ENCODE data around the gene TIPARP. TPM values are rescaled to one million over a fixed set of nuclear protein-coding genes. Genes with fewer than 3 reads are reported as not detected.
"Not testable (repeated sequence)": the region's sequence is repeated elsewhere in the genome, so short reads cannot be mapped to it uniquely, and the experiment has no call there.

Gene TIPARP
- total RNA-seq, 1 donor, result 213 TPM

DNA sequence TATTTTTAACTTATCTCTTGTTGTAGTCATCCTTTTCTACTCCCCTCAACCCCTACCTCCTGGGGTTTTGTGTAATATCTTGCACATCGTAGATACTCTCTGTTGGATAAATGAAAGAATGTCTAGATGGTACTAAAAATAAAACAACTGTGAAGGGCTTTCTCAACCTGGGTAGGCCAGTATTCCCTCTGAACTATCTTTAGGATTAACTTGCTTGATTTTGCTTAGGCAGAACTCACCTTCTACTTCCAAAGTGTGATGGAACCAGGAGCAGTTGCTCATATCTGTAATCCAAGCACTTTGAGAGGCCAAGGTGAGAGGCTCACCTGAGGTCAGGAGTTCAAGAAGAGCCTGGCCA, 32.8 kb upstream of the TIPARP start:
- Histone ChIP-seq H3K4me3 (ENCODE audit: low read length) (no peak overlapping the region), H3K27me3 (ENCODE audit: insufficient read depth, low read length) (no peaks in the 10 kb centered on the region), H3K9me3 (ENCODE audit: low read depth, low read length) (no peaks in the 10 kb centered on the region), H3K4me1 (ENCODE audit: insufficient read depth, low read length) (peaks cover 18% of the 10 kb centered on the region)

DNA sequence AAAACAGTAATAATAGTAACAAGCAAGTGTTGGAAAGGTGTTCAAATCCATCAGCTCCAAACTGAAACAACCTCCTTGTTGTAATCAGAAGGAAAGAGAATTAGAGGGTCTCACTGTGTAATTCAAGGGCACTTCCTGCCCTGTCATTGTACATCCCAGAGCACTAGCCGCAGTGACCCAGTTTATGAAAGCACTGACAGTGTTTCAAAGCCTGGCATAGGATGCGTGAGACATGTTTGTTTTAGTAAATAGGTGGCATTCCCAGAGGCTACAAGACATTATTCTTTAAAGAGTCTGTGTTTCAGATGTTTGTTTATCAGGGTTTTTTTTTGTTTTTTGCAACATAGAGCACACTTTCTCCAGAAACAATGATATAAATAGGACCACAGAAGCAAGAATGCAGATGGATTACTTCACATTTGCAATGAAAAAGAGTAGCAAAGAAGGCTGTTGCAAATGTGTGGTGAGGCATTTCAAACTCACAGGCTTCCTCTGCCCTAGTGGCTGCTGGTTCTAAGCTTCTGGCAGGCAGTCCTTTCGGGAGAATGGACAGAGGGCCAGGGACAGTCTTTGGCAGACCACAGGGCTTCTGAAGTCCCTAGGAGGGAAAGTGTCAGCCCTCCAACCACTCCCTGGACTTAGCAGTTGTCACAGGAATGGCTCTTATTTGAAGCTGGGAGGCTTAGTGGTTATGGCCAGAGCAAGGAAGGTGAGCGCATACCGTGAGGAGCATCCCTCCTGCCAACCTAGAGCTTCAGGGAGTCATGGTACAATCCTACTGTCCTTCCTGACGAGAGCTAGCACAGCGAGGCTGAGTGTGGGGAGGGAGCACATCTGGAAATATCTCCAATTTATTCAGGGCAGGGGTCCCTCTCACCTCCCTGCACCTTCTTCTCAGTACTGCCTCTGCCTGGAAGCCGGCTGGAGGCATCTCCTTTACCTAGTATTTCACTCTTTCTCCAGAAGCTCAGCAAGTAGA, 31.4 kb upstream of the TIPARP start:
- H3K4me3 ChIP-seq (ENCODE audit: low read length), result no peak overlapping the region
- peaks cover 18% of the 10 kb centered on the region for H3K4me1 ChIP-seq (ENCODE audit: insufficient read depth, low read length)
- H3K9me3 ChIP-seq (ENCODE audit: low read depth, low read length), result no peaks in the 10 kb centered on the region
- H3K27me3 ChIP-seq (ENCODE audit: insufficient read depth, low read length), result no peaks in the 10 kb centered on the region

GRCh38 chr3:156643729-156644389, 30.5 kb upstream of the TIPARP start:
- H3K4me1 ChIP-seq (ENCODE audit: insufficient read depth, low read length), result peaks cover 18% of the 10 kb centered on the region
- H3K4me3 ChIP-seq (ENCODE audit: low read length), result no peak overlapping the region

DNA sequence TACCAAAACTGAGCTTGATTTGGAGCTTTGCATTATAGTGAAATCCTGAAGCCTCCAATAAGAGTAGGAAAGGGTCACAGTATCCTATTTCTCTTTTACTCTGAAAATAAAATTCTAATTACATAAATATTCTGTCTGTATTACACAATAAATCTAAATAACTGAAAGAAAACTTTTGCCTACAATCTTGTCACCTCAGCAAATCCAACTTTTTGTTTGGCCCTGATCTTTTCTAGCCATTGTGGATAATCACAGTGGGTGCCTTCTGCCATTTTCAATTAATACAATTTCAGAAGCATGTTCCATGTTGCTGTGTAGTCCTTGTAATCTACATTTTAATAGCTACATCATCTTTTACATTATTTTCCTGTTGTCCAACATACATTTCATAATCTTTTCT, 29.4 kb upstream of the TIPARP start:
- H3K27me3 ChIP-seq (ENCODE audit: insufficient read depth, low read length), result no peaks in the 10 kb centered on the region
- H3K4me3 ChIP-seq (ENCODE audit: low read length), result no peak overlapping the region
- H3K9me3 ChIP-seq (ENCODE audit: low read depth, low read length), result no peaks in the 10 kb centered on the region
- H3K4me1 ChIP-seq (ENCODE audit: insufficient read depth, low read length), result peaks cover 18% of the 10 kb centered on the region

More at GRCh38 chr3:156643729-156644389, 30.5 kb upstream of the TIPARP start:
- Histone ChIP-seq H3K9me3 (ENCODE audit: low read depth, low read length) (no peaks in the 10 kb centered on the region), H3K27me3 (ENCODE audit: insufficient read depth, low read length) (no peaks in the 10 kb centered on the region)

DNA sequence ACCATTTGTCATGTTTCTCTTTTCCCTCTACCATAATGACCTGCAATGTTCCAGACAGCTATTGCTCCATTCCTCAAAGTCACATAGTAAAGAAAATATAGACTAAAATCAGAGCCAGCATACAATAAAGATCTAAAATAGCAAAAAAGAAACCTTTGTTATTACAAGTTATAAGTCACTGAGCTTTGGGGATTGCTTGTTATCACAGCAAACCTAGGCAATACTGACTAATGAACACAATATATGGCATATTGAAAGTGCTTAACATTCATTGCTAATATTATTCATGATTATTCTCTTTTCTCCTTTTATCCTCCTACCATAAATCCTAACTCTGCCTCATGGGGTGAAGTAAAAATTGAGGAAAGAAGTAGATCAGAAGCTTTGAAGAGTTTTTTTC, 27.4 kb upstream of the TIPARP start:
- Histone ChIP-seq H3K9me3 (ENCODE audit: low read depth, low read length) (no peaks in the 10 kb centered on the region), H3K27me3 (ENCODE audit: insufficient read depth, low read length) (no peaks in the 10 kb centered on the region), H3K4me3 (ENCODE audit: low read length) (no peak overlapping the region), H3K4me1 (ENCODE audit: insufficient read depth, low read length) (peaks cover 18% of the 10 kb centered on the region)

GRCh38 chr3:156648086-156648485, 26.3 kb upstream of the TIPARP start:
- H3K4me1 ChIP-seq (ENCODE audit: insufficient read depth, low read length), result peaks cover 14% of the 10 kb centered on the region
- no peaks in the 10 kb centered on the region for H3K27me3 ChIP-seq (ENCODE audit: insufficient read depth, low read length)
- H3K4me3 ChIP-seq (ENCODE audit: low read length), result no peak overlapping the region
- no peaks in the 10 kb centered on the region for H3K9me3 ChIP-seq (ENCODE audit: low read depth, low read length)

GRCh38 chr3:156649681-156650080, 24.7 kb upstream of the TIPARP start:
- no peak overlapping the region for H3K4me3 ChIP-seq (ENCODE audit: low read length)
- no peaks in the 10 kb centered on the region for H3K27me3 ChIP-seq (ENCODE audit: insufficient read depth, low read length)
- H3K9me3 ChIP-seq (ENCODE audit: low read depth, low read length), result no peaks in the 10 kb centered on the region
- H3K4me1 ChIP-seq (ENCODE audit: insufficient read depth, low read length), result no peaks in the 10 kb centered on the region

DNA sequence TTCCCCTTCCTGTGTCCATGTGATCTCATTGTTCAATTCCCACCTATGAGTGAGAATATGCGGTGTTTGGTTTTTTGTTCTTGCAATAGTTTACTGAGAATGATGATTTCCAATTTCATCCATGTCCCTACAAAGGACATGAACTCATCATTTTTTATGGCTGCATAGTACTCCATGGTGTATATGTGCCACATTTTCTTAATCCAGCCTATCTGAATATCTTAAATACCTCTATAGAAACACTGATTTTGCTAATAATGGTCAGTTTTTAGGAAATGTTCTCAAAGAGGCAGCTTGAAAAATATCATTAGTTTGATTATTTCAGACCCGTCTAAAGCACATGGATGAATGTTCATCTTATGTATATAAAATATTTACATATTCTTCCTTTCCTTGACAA, 21.7 kb upstream of the TIPARP start:
- H3K4me1 ChIP-seq (ENCODE audit: insufficient read depth, low read length); H3K9me3 ChIP-seq (ENCODE audit: low read depth, low read length); H3K4me3 ChIP-seq (ENCODE audit: low read length); H3K27me3 ChIP-seq (ENCODE audit: insufficient read depth, low read length): not testable (repeated sequence)

DNA sequence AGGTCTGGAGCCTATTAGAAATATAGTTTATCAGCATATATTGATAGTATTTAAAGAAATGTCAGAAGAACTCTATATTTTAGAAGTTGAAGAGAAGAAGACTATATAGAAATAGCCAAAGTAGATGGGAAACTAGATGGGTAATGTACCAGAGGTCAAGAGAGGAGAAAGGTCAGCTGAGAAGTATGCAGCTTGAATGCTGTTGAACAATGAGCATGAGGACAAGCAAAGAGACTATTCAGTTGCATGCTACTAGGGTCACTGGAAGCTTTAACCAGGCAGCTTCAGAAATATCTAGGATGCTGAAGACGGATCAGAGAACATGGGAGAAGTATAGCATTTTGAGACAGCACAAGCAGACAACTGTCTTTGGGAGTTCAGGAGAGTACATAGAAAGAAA, 19.6 kb upstream of the TIPARP start:
- Histone ChIP-seq H3K4me1 (ENCODE audit: insufficient read depth, low read length) (no peaks in the 10 kb centered on the region), H3K4me3 (ENCODE audit: low read length) (no peak overlapping the region), H3K27me3 (ENCODE audit: insufficient read depth, low read length) (no peaks in the 10 kb centered on the region), H3K9me3 (ENCODE audit: low read depth, low read length) (no peaks in the 10 kb centered on the region)

- no peaks in the 10 kb centered on the region for H3K27me3 ChIP-seq (ENCODE audit: insufficient read depth, low read length)
- peaks cover 3% of the 10 kb centered on the region for H3K4me1 ChIP-seq (ENCODE audit: insufficient read depth, low read length)
Measured at GRCh38 chr3:156655819-156656550, 18.4 kb upstream of the TIPARP start.

DNA sequence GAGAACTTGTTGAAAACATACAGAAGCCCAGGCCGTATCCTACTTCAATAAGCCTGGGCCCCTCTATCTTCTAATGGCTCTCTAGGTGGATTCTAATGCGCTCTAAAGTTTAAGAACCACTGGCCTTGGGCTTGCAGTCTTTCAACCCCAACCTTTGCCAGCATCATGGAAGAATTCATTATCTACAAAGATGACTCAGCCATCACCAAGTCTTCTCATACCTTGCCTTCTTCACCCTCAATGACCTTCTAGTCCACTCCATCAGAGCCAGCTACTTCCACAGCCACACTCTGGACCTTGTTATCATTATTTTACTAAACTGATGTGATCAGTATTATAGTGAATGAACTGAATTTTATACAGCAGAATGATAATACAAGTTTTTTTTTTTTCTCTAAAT, 16.9 kb upstream of the TIPARP start:
- Histone ChIP-seq H3K4me3 (ENCODE audit: low read length) (no peak overlapping the region), H3K27me3 (ENCODE audit: insufficient read depth, low read length) (no peaks in the 10 kb centered on the region), H3K9me3 (ENCODE audit: low read depth, low read length) (no peaks in the 10 kb centered on the region), H3K4me1 (ENCODE audit: insufficient read depth, low read length) (peaks cover 13% of the 10 kb centered on the region)

More at GRCh38 chr3:156655819-156656550, 18.4 kb upstream of the TIPARP start:
- Histone ChIP-seq H3K9me3 (ENCODE audit: low read depth, low read length) (no peaks in the 10 kb centered on the region), H3K4me3 (ENCODE audit: low read length) (no peak overlapping the region)

GRCh38 chr3:156657862-156658731, 16.3 kb upstream of the TIPARP start:
- H3K9me3 ChIP-seq (ENCODE audit: low read depth, low read length), result no peaks in the 10 kb centered on the region
- no peaks in the 10 kb centered on the region for H3K27me3 ChIP-seq (ENCODE audit: insufficient read depth, low read length)
- H3K4me3 ChIP-seq (ENCODE audit: low read length), result no peak overlapping the region
- peaks cover 15% of the 10 kb centered on the region for H3K4me1 ChIP-seq (ENCODE audit: insufficient read depth, low read length)

GRCh38 chr3:156658732-156659090, 15.7 kb upstream of the TIPARP start:
- Histone ChIP-seq H3K9me3 (ENCODE audit: low read depth, low read length) (no peaks in the 10 kb centered on the region), H3K4me3 (ENCODE audit: low read length) (no peak overlapping the region), H3K4me1 (ENCODE audit: insufficient read depth, low read length) (peaks cover 21% of the 10 kb centered on the region), H3K27me3 (ENCODE audit: insufficient read depth, low read length) (no peaks in the 10 kb centered on the region)

DNA sequence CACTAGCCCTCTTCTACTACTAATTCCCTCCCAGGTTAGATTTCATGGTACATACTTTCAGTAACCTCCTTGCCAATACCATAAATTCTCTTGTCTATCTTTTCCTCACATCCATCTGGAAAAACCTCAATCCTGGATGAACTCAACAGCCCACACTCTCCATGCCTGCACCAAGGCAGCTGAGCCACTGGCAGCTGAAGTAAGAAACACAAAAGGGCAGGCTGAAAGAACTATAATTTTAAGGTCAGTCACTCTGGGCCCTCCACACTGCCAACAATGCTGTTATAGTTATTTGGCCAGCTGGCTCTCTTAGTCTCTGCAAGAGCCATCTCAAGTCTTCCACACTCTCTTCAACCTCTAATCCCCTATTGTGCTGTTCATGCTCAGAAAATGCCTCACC, 15.1 kb upstream of the TIPARP start:
- H3K4me1 ChIP-seq (ENCODE audit: insufficient read depth, low read length), result peaks cover 26% of the 10 kb centered on the region
- H3K4me3 ChIP-seq (ENCODE audit: low read length), result no peak overlapping the region

More for the DNA sequence above, 15.1 kb upstream of the TIPARP start:
- no peaks in the 10 kb centered on the region for H3K27me3 ChIP-seq (ENCODE audit: insufficient read depth, low read length)
- no peaks in the 10 kb centered on the region for H3K9me3 ChIP-seq (ENCODE audit: low read depth, low read length)

Measured in mononuclear cell (primary cell).